AG08396 (cell line): ENCODE measurements around the gene CRTAC1.
A peak's percentile ranks its signal among the peaks of the same experiment; 100 is the strongest.

Source experiments
- DNase-seq: peaks from one replicate; pipeline ENCODE4 v3.0.0; 2012; ENCODE audit warnings: low spot score, mixed read lengths

The CRTAC1 gene

GRCh38 chr10:97923476-97923875, 106.9 kb downstream of the CRTAC1 start:
- no peak for DNase-seq

- no peak for DNase-seq
Measured at GRCh38 chr10:97923057-97923456, 107.4 kb downstream of the CRTAC1 start.

- DNase-seq, result no peak
Measured at GRCh38 chr10:97922022-97922758, 108.2 kb downstream of the CRTAC1 start.

GRCh38 chr10:97921581-97922021, 108.8 kb downstream of the CRTAC1 start:
- DNase-seq, result no peak

- DNase-seq, result no peak
Measured at GRCh38 chr10:97920865-97921264, 109.6 kb downstream of the CRTAC1 start.

- DNase-seq, result no peak
Measured at GRCh38 chr10:97919012-97919411, 111.4 kb downstream of the CRTAC1 start.

GRCh38 chr10:97916586-97916985, 113.8 kb downstream of the CRTAC1 start:
- no peak for DNase-seq

- no peak for DNase-seq
Measured at GRCh38 chr10:97915346-97916131, 114.9 kb downstream of the CRTAC1 start.

GRCh38 chr10:97914837-97915211, 115.6 kb downstream of the CRTAC1 start:
- peak; percentile 83 for DNase-seq

GRCh38 chr10:97914171-97914836, 116.1 kb downstream of the CRTAC1 start:
- DNase-seq, result no peak

GRCh38 chr10:97913614-97914013, 116.8 kb downstream of the CRTAC1 start:
- DNase-seq, result no peak

GRCh38 chr10:97913193-97913592, 117.2 kb downstream of the CRTAC1 start:
- DNase-seq, result no peak

- no peak for DNase-seq
Measured at GRCh38 chr10:97911217-97911616, 119.2 kb downstream of the CRTAC1 start.

GRCh38 chr10:97910661-97911060, 119.8 kb downstream of the CRTAC1 start:
- no peak for DNase-seq

GRCh38 chr10:97907830-97908229, 122.6 kb downstream of the CRTAC1 start:
- DNase-seq, result no peak

GRCh38 chr10:97907211-97907610, 123.2 kb downstream of the CRTAC1 start:
- no peak for DNase-seq

GRCh38 chr10:97905276-97905675, 125.1 kb downstream of the CRTAC1 start:
- DNase-seq, result no peak

GRCh38 chr10:97904576-97904975, 125.8 kb downstream of the CRTAC1 start:
- no peak for DNase-seq

GRCh38 chr10:97904018-97904381, 126.4 kb downstream of the CRTAC1 start:
- DNase-seq, result no peak

- no peak for DNase-seq
Measured at GRCh38 chr10:97903128-97904017, 127.0 kb downstream of the CRTAC1 start.

GRCh38 chr10:97901381-97901780, 129.0 kb downstream of the CRTAC1 start:
- no peak for DNase-seq

- no peak for DNase-seq
Measured at GRCh38 chr10:97898429-97898828, 132.0 kb downstream of the CRTAC1 start.
